ENCODE results near the gene MEA1.

The MEA1 gene

DNA sequence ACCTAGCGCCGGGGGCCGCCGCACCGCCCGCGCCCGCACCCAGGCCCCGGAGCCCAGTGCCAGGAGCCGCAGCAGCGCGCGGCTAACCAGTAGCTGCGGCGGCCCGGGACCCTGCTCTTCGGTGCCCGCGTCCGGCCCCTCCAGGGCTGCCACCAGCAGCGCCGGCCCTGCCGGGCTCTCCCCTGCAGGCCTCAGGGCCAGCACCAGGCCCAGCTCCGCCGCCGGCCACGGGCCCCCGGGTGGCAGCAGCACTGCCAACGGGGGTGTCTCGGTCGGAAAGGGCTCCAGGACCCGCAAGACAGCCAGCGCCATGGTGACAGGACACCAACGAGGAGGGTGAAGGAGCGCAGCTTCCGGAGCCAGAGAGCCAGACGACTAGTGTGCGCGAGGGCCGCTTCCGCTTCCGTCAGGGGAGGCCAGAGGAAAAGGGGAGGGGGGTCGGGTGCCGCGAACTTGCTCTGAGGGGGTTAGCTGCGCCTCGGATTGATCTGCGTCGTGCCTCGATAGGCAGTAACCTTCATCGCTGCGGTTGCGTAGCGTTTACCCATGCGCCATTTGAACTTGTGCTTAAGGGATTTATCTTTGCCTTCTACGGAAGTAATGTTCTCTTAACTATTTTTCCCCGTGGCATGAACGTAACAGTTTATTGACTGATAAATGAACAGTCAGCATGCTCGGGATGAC, 34.8 kb downstream of the MEA1 start, which contains the start of gene PEX6:
PEX6 (minus strand) TSS at position 343 of the 684 bp plus-strand sequence; CDS start at position 312, 31 bp downstream.
- peak within 1 kb of the TSS; percentile 76 for H3K27ac ChIP-seq
- DNase-seq (ENCODE audit: low read depth, low spot score): no peak

DNA sequence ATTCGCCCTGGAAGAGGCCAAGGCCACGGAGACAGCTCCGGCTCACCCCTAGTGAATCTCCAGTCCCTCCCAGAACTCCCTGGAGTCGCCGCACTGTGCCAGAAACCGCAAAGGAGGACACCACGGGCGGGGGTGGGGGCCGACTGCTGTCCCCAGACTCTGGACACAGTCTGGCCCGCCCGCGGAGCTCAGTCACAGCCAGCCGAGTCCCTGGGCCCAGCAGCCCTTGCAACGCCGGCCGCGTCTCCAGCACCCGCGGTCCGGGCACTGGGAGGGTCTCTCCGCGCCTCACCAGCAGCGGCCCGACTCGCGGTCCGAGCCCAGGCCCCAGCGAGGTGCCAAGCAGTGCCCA, 35.3 kb downstream of the MEA1 start:
- peak overlapping the region; percentile 76 for H3K27ac ChIP-seq
- DNase-seq (ENCODE audit: low read depth, low spot score): no peak

- no peak overlapping the region for H3K27ac ChIP-seq
- no peak for DNase-seq (ENCODE audit: low read depth, low spot score)
Observed at GRCh38 chr6:42974919-42975505, 38.7 kb downstream of the MEA1 start.

DNA sequence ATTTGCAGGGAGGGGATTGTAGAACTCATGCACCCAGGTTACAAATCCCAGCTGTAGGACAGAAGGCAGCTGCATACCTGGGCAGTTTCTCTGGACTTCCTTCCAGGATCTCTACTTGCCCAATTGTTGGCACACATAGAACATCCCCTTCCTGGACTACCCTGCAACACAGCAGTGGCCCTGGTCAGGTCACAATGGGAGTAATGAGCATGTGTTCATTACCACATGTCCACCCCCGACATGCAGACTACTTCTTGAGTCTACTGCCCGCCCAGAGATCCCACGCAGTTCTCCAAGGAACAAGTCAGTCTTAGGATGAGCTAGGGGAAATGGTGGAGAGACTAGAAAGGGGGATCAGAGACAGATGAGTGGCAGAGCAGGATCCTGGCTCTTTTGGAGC, 39.8 kb downstream of the MEA1 start:
- DNase-seq (ENCODE audit: low read depth, low spot score): no peak
- no peak overlapping the region for H3K27ac ChIP-seq

GRCh38 chr6:42971746-42972327, 41.9 kb downstream of the MEA1 start:
- H3K27ac ChIP-seq: no peak overlapping the region
- no peak for DNase-seq (ENCODE audit: low read depth, low spot score)

DNA sequence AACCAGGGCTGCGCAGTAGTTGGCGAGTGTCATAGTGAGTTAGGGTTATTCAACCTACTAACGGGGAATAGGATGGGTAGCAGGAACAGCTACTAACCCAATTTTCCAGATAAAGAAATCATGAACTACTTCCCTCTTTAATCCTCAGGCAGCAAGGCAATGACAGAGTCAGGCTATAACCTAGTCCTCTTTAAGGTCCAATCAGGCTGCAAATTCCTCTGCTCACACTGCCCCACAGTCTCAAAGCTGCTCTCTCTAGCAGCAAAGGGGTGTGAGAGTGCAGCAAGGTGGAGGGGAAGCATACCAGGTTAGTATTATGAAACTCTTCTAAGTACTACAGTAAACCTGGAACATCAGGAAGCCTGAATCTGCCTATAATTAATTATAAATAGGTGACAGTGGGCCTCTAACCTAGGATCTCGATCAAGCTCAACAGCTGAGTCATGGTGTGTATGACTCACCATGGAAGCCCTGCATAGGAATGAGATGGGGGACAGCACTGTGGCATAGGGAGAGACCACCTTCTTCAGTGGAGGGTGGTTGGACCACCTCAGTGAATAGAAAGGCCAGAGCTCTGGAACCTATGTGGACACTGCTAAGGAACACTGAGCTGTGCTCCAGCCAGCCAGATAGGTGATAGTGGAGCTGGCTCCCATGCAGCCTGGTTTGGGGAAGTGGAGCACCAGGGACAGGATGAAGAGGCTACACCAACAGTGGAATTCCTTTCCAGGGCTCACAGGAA, 42.7 kb downstream of the MEA1 start:
- no peak for DNase-seq (ENCODE audit: low read depth, low spot score)

GRCh38 chr6:42969934-42970333, 43.8 kb downstream of the MEA1 start:
- H3K27ac ChIP-seq: no peak overlapping the region
- DNase-seq (ENCODE audit: low read depth, low spot score): no peak

More for the DNA sequence above, 42.7 kb downstream of the MEA1 start:
- no peak overlapping the region for H3K27ac ChIP-seq

DNA sequence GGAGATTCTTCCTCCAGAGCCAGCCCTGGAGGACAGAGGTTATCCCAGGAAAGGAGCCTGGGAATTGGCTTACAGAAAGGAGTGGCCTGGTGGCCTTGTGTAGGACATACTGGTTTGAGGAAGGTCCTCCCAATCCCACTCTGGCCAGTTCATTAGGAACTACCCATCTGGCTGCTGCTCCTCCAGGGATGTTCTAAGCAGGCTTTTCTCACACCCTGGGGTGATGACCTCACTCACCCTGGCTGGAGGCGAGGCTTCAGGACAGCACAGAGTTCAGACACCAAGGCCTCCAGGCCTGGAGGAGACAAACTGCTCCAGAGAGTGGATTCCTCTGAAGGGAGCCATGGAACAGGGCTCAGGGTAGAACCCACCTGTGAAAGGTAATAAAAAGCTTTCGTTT, 44.3 kb downstream of the MEA1 start:
- no peak for DNase-seq (ENCODE audit: low read depth, low spot score)

DNA sequence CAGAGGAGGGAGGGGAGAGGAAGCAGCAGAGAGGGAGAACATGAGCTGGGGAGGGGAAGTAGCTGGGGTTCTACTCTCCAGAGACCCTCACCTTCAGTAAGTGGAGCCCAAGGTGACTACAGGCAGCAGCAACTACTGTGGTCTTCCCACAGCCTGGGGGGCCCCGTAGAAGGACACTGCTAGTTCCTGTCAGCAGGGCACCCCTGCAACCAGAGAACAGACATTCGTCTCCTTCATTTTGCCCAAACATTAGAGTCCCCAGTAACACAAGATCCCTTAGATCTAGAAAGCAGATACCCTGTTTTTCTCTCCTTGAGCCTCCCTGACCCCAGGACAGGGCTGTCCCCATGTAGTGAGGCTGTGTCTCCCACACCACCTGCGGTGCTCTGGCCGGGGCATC, 45.0 kb downstream of the MEA1 start:
- DNase-seq (ENCODE audit: low read depth, low spot score): no peak
- H3K27ac ChIP-seq: no peak overlapping the region

More for the DNA sequence above, 44.3 kb downstream of the MEA1 start:
- no peak overlapping the region for H3K27ac ChIP-seq

DNA sequence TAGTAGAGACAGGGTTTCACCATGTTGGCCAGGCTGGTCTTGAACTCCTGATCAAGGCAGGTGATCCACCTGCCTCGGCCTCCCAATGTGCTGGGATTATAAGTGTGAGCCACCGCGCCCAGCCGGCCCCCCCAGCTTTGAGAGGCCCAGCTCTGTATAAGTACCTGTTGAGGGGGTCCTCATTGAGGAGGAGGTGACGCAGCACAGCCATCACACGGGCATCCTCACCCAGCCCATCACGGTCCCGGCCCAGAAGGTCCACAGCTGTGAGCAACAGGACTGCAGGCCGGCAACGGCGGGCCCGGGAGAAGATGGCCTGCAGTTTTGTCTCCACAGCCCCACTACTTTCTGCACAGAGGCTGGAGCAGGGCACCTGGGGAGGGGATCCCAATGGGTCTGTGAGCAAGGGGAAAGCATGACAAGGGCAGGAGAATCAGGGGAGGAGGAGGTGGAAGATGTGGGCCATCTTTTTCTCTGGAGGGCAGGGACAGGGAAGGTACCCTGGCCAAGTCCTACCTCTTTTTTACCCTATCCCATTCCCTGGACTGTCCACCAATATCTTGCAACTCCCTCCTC, 45.5 kb downstream of the MEA1 start:
- no peak overlapping the region for H3K27ac ChIP-seq
- no peak for DNase-seq (ENCODE audit: low read depth, low spot score)

- no peak overlapping the region for H3K27ac ChIP-seq
- no peak for DNase-seq (ENCODE audit: low read depth, low spot score)
Observed at GRCh38 chr6:42967228-42967627, 46.5 kb downstream of the MEA1 start.

DNA sequence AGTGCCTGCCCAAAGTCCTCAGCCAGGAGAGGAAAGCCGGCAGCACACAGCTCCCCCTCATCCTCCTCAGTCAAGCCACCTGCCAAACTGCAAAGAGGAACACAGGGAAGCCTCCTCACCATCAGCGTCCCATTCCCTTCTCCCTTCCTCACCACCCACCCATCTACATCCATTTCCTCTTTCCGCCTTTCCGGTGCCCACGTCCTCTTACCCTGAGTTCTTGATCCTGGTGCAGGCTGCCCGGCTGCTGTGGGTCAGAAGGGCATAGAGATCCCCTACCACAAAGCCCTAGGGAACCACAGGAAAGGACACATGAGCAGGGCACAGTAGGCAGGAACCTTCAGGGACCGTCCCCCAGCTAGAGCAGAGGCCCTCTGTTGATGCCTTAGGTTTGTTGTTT, 47.2 kb downstream of the MEA1 start:
- no peak for DNase-seq (ENCODE audit: low read depth, low spot score)
- no peak overlapping the region for H3K27ac ChIP-seq

GRCh38 chr6:42963855-42964605, 49.7 kb downstream of the MEA1 start:
- no peak for DNase-seq (ENCODE audit: low read depth, low spot score)
- H3K27ac ChIP-seq: no peak overlapping the region

DNA sequence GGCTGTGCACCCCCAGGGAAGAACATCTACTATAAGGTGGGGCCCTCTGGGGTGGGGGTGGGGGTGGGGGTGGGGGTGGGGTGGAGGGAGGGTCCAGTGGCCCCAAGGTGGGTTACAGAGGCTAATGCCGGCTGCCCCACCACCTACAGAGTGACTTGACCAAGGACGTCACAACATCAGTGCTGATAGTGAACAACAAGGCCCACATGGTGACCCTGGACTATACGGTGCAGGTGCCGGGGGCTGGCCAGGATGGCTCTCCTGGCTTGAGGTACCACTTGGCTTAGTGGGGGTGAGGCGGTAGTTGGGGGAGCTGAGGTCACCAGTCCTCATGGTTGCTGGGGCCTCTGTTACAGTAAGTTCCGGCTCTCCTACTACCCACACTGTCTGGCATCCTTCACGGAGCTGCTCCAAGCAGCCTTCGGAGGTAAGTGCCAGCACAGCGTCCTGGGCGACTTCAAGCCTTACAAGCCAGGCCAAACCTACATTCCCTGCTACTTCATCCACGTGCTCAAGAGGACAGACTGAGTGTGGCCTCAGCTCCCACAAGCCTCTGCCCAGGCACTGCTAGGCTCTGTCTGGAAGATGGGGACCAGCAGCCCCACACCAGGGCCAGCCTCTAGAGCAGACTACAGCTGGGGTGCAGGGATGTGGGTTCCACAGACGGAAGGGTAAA, 50.4 kb downstream of the MEA1 start:
- no peak overlapping the region for H3K27ac ChIP-seq
- no peak for DNase-seq (ENCODE audit: low read depth, low spot score)

- H3K27ac ChIP-seq: no peak overlapping the region
- no peak for DNase-seq (ENCODE audit: low read depth, low spot score)
Observed at GRCh38 chr6:42962502-42963178, 51.1 kb downstream of the MEA1 start.

DNA sequence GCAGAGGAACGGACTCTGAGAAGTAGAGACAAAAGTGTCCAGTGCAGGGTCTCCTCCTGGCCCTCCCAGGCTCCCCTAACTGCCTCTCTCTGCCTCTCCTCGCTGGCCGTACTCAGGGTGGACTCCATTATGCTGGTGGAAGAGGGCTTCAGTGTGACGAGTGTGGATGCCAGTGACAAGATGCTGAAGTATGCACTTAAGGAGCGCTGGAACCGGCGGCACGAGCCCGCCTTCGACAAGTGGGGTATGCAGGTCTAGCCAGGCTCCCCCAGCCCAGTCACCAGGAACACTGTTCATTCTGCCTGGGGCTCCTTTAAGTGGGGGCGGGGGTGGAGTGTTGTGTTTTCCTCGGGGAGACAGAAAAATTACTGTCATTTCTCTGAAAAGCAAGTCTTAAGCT, 51.6 kb downstream of the MEA1 start:
- no peak for DNase-seq (ENCODE audit: low read depth, low spot score)
- no peak overlapping the region for H3K27ac ChIP-seq
